Activated T-cell treated with anti-CD3 and anti-CD28 coated beads for 48 hours (primary cell): ENCODE results near the gene RND2.

Experiments
- DNase-seq: peaks from one replicate; pipeline ENCODE4 v3.0.0-alpha.2; 2020; ENCODE audit warnings: low read depth

Gene RND2

DNA sequence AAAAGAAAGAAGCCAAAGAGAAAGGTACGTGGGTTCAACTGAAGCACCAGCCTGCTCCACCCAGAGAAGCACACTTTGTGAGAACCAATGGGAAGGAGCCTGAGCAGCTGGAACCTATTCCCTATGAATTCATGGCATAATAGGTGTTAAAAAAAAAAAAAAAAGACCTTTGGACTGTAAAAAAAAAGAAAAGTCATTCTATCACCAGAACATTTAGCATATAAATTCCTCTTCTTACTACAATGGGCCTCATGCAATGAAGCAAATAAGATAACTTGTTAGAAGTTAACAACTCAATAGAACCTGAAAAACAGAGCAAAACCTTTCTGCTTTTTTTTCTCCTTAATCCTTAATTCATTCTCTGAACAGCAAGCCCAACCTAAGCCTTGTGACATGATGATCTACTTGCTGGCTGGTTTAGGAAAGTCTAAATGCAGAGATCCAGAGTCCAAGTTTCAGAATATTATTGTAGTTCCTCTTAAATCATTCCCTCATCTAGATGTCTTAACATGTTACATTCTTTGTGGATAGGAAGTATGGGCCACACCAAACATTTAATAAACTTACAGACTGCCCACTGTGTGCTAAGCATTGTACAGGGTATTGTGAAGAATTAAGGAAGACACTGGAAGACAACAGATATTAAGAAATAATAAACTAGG lies 54.7 kb downstream of the RND2 start:
- no peak for DNase-seq
